Ishikawa (cell line): Measurements from ENCODE around the gene DCAF17.

ENCODE experiments used
- CEBPB ChIP-seq: IDR thresholded peaks from 2 replicates; pipeline ENCODE4 v1.6.1; 2012
- CREB1 ChIP-seq: IDR thresholded peaks from 2 replicates; pipeline ENCODE4 v1.6.1; 2012; ENCODE audit warnings: low read depth
- EGR1 ChIP-seq: IDR thresholded peaks from 2 replicates; pipeline ENCODE4 v1.6.1; 2012
- EP300 ChIP-seq: IDR thresholded peaks from 2 replicates; pipeline ENCODE4 v1.6.1; 2012; ENCODE audit warnings: borderline replicate concordance
- FOXM1 ChIP-seq: IDR thresholded peaks from 2 replicates; pipeline ENCODE4 v1.6.1; 2012; ENCODE audit warnings: low read depth, borderline replicate concordance
- MAX ChIP-seq: IDR thresholded peaks from 2 replicates; pipeline ENCODE4 v1.6.1; 2012
- NFIC ChIP-seq: IDR thresholded peaks from 2 replicates; pipeline ENCODE4 v1.6.1; 2012
- RAD21 ChIP-seq: IDR thresholded peaks from 2 replicates; pipeline ENCODE4 v1.6.1; 2012; ENCODE audit warnings: low read depth
- REST ChIP-seq: IDR thresholded peaks from 2 replicates; pipeline ENCODE4 v1.6.1; 2012; ENCODE audit warnings: low read depth, mild to moderate bottlenecking
- TAF1 ChIP-seq: IDR thresholded peaks from 2 replicates; pipeline ENCODE4 v1.6.1; 2012; ENCODE audit warnings: low read depth, mild to moderate bottlenecking
- TCF12 ChIP-seq: IDR thresholded peaks from 2 replicates; pipeline ENCODE4 v1.6.1; 2012; ENCODE audit warnings: low read depth
- TEAD4 ChIP-seq: IDR thresholded peaks from 2 replicates; pipeline ENCODE4 v1.6.1; 2012
- USF1 ChIP-seq: IDR thresholded peaks from 2 replicates; pipeline ENCODE4 v1.6.1; 2012
- YY1 ChIP-seq: IDR thresholded peaks from 2 replicates; pipeline ENCODE4 v1.6.1; 2012; ENCODE audit warnings: low read depth
- ZBTB7A ChIP-seq: IDR thresholded peaks from 2 replicates; pipeline ENCODE4 v1.6.1; 2012; ENCODE audit warnings: low read depth

The DCAF17 gene

GRCh38 chr2:171411214-171411613 lies 22.8 kb upstream of the DCAF17 start:
- no peak for TF ChIP-seq MAX
- no peak for TF ChIP-seq EP300
- TF ChIP-seq YY1, result no peak
- TF ChIP-seq CREB1, result no peak
- TF ChIP-seq RAD21, result no peak
- TF ChIP-seq EGR1, result no peak
- TF ChIP-seq ZBTB7A, result no peak
- TF ChIP-seq TAF1, result no peak
- TF ChIP-seq TCF12, result no peak
- no peak for TF ChIP-seq NFIC
- no peak for TF ChIP-seq USF1
- TF ChIP-seq FOXM1, result no peak
- no peak for TF ChIP-seq REST
- TF ChIP-seq TEAD4, result no peak
- TF ChIP-seq CEBPB, result no peak

GRCh38 chr2:171411791-171412483 lies 22.1 kb upstream of the DCAF17 start:
- TF ChIP-seq MAX, result no peak
- TF ChIP-seq USF1, result no peak
- TF ChIP-seq NFIC, result no peak
- TF ChIP-seq REST, result no peak
- no peak for TF ChIP-seq TAF1
- TF ChIP-seq CREB1, result no peak
- TF ChIP-seq CEBPB, result no peak
- TF ChIP-seq TEAD4, result no peak
- no peak for TF ChIP-seq TCF12
- TF ChIP-seq FOXM1, result no peak
- TF ChIP-seq RAD21, result no peak
- no peak for TF ChIP-seq YY1
- no peak for TF ChIP-seq EGR1
- TF ChIP-seq ZBTB7A, result no peak
- no peak for TF ChIP-seq EP300

GRCh38 chr2:171412571-171413175 lies 21.4 kb upstream of the DCAF17 start:
- TF ChIP-seq FOXM1, result no peak
- TF ChIP-seq EGR1, result no peak
- no peak for TF ChIP-seq TEAD4
- no peak for TF ChIP-seq TAF1
- no peak for TF ChIP-seq YY1
- no peak for TF ChIP-seq MAX
- TF ChIP-seq CREB1, result no peak
- TF ChIP-seq USF1, result no peak
- no peak for TF ChIP-seq ZBTB7A
- TF ChIP-seq NFIC, result no peak
- TF ChIP-seq CEBPB, result no peak
- TF ChIP-seq REST, result no peak
- no peak for TF ChIP-seq EP300
- TF ChIP-seq TCF12, result no peak
- TF ChIP-seq RAD21, result no peak
